GM04504 (cell line): ENCODE results near the gene ASCC3.
A peak's percentile ranks its signal among the peaks of the same experiment; 100 is the strongest.

Experiments
- DNase-seq: peaks from one replicate; pipeline ENCODE4 v3.0.0-alpha.2; 2012; ENCODE audit warnings: low read depth

The ASCC3 gene

DNA sequence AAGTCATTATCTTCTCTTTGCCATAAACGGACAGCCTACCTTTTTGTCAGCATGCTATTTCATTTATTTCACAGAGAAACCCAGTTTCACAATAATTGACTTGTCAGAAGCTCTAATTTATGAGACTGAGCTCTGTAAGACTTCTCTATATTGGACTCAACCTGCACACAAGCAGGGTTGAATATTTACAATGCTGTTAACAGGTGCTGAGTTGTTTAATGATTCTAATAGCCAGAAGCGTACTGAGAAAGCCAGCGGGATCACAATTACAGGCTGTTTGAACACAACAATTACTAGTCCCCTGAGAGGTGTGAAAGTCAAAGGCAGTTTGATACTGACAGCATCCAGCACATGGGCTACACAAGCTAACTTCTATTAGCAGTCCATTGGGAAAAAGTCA lies 288.2 kb downstream of the ASCC3 start:
- no peak for DNase-seq

DNA sequence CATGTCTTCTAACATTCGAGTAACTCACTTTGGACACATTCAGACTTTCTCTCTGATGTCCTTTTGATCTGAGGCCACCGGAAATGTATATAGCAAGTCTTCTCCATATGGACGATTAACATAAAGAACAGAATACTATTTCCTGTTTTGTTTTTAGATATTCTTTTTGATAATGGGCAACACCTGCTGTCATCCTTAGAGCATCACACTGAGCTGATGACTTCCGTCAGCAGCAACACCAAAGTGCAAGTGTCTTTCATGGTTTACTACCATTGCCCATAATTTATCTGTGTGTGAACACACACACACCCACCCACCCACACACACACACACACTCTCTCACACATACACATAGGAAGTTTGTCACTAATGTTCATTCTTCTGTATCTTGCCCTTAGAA lies 303.7 kb downstream of the ASCC3 start:
- no peak for DNase-seq

DNA sequence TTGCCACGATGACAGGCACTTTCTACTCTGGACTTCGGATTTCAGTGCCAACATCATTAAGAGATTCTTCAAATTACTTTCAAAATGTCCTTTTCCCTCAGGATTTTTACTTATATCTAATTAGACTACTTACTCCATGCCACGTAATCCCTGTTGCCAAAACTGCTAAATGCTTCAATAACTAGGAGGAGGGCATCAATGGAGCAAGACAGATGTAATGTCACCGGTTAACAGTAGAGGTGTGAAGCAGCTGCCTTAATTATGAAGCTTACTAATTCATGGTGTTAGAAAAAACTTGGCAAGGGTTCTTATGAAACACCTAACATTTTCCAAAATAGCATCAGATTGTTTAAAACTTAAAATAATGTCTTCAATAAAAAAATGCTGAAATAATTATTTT lies 305.2 kb downstream of the ASCC3 start:
- DNase-seq: no peak

DNA sequence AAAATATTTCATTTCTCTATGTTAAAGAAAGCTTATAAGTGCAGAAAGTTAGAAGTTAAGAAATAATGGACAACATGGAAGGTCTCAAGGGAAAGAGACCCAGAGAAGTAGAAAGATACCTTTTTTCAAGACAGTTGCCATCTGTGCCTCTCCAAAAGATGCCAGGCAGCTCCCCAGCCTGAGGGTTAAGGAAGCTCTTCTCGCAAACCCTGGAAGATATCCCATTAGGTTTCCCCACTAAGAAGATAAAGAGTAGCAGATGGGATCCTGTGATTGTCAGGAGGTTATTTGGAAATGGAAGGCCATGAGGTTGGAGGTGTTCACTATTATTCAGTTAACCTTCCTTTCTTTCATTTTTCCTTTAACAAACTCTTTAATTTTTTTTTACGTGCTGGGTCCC lies 306.3 kb downstream of the ASCC3 start:
- no peak for DNase-seq

DNA sequence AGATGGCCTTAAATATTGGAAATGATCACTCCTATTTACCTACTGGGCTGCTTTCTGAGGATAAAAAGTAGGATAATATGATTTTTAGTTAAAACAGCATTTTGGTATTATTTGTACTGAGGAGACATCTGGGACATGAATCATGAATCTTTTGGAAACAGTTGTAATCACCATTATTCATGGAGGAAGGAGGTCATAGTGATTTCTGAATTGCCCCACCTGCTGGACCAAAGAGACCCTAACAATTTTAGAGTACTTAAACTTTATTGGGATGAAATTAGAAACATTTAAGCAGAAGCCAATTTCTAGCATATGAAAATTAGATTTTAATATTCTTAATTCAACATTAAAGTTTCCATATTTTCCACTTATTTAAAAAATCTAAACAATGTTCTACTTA lies 308.0 kb downstream of the ASCC3 start:
- DNase-seq: no peak

DNA sequence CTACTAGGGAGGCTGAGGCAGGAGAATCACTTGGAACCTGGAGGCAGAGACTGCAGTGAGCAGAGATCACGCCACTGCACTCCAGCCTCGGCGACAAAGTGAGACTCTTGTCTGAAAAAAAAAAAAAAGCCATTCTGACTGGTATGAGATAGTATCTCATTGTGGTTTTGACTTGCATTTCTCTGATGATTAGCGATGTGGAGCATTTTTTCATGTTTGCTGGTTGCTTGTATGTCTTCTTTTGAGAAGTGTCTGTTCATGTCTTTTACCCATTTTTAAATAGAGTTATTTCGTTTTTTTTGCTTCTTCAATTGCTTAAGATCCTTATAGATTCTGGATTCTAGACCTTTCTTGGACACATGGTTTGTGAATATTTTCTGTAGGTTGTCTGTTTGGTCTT lies 312.9 kb downstream of the ASCC3 start:
- DNase-seq: no peak

DNA sequence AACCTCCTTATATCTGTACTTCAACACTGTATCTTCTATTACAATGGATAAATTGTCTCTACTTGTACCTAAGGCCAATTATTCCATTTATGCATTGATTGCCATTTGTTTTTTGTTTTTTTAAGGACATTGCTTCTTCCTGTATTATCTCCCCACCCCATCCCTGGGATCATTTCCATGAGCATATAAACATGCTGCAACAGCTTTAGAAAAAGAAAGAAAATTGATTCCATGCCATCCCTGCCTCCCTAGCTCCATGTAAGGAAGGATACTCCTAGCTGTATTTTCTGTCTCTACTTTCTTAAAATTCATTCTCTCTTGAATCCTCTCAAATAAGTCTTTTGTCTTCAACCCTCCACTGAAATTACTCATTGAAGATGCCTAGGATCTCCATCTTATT lies 314.6 kb downstream of the ASCC3 start:
- no peak for DNase-seq

DNA sequence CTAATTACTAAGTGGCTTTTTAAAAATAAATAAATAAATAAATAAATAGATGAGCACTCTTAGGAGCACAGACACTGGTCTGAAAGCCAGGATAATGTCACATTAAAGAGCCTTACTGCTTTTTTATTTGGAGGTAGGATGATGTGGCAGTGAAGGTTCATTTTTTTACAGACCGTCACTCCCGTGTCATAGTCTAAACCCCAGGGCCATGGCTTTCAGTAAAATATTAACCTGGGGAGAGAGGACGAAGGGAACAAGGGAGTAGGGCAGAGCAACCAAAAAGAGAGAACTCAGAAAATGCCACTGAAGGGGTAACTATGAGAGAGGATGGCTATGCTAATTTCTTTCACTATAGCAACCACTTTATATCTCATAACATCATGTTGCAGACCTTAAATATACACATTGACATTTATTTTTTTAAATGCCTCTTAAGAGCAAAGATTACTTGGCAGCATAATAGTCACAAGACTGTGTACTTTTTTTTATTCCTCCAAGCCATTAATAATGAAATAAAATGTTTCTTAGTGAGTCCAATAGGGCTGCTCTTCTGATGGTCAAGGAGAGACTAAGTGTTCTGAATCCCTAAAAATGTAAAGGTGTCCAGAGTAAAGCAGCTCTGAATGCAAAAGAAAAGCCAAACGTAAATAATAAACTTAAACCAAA lies 315.6 kb downstream of the ASCC3 start:
- no peak for DNase-seq

DNA sequence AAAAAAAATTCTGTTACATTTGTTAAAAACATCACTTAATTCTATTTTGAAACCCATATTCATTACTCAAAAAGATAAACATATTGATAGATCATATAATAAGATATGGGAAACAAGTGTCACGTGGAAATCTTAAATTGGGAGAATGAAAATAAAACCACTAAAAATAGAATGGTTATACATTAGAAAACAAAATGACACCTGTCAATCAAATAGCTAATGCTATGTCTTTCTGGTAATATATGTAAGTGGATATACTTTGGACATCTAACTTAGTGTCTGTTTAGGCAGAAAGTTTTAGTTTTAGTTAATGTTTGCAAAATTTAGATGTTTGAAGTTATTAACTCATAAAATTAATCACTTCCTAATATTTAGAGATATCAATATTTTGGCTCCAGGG lies 321.3 kb downstream of the ASCC3 start:
- DNase-seq: no peak

DNA sequence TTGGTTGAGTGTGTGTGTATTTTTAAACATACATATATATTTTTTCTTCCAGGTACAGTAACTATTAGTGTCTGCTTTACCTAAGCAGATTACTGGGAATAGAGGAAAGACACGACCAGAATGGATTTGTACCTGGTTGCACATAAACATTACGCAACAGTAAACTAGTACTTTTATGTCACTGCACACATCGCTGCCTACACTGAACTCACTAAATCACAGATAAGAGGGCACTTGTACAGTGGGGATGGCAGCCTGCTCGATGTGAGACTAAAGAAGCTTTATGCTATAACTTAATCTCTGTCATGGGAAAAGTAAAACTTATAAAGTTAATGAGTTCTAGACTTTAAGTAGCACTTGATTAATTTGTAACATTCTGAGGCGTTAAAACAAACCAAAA lies 326.9 kb downstream of the ASCC3 start:
- DNase-seq: no peak

DNA sequence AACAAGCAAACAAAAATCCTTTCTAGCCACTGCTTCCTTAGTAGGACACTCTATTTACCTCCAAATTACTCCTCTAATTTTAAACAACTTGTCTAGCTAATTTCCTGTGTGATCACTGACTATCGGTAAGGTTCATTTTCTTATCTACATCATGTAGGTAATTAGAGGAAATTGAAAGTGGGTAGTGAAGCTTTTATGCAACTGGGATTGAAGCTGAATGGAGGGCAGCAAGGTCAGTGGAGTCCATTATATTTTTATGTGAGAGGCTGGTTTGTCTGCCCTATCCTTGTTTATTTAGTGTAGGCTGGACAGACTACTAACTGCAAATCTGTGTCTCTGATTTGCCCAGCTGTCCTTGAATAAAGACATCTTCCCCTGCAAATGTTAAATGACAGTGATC lies 327.9 kb downstream of the ASCC3 start:
- DNase-seq: no peak

DNA sequence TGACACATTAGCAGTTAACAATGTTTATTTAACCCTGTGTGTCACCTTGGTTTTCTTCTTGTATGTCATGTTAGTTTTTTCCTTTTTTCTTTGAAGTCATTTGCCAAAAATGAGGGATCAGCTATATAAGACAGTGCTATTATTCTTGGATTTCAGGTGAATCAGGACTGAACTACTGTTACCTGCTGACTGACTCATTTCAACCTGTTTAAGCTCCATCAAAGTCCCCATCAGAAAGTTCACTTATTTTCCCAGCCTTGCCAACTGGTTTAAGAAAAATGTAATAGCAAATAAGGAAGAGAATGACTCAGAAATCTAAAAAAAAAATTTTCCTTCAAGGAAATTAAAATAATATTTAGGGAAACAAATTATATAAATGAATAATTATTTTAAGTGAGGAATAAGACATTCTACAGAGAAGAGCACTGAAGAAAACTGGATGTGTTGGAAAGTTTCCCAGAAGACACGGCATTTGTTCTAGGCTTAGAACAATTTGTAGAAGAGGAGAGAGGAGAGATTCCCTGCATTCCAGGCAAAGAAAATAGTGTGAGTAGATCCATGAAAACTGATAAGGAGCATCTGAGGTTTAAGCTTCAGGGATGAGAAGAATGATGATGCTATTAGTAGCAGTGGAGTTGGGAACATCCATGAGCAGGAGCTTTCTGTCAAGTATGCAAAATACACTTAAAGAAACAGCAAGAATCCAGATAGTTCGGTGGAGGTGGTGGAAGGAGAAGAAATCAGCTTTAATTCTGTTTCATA lies 331.5 kb downstream of the ASCC3 start:
- DNase-seq: no peak

DNA sequence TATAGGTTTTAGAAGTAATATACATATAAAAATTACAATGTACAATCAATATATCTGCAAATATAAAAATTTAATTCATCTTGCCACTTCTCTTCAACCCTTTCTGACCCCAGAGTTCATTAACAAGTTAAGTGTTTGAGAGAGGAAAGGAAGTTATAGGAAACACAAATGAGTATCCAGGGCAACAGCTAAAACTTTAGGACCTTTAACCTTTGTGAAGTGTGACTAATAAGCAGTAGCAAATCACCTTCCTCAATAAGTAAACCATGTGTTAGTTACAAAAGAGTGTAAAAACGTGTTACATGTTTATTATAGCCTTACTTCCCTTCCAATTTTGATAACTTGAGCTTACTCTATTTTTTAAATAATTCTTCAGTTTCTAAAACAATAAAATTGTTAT lies 343.0 kb downstream of the ASCC3 start:
- no peak for DNase-seq

DNA sequence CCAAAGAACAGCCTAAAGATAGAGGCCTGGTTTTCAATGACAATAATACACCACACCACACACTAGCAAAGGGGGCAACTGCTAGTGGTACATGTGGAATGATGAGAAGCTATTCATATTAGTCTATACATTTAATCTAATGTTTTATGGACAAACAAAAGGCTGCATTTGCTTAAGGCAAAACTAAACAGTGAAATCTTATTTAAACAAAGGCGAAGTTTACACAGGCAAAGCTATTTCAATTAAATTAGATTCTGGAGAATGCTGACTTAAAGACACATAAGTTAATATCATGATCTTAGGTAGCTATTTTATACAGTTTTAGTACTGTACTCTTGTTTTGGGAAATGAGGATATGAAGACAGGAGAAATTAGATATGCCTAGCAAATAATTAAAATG lies 362.5 kb downstream of the ASCC3 start:
- DNase-seq: no peak

DNA sequence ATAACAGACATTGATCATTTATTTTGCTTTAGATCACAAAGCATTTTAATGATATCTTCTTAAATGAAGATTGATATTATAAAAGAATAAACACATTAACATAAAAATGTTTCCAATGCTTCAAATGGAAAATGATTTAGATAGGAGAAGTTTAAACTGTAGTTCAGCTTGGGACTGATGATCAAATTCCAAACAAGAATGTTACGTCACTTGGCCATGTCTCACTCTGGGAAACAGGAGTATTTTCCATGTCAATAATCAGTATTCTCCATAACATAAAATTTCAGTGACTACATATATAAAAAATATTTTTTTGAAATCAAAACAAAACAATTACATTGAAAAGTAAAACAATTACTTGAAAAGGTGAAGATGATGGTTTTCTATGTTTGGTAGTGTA lies 363.5 kb downstream of the ASCC3 start:
- DNase-seq: no peak

DNA sequence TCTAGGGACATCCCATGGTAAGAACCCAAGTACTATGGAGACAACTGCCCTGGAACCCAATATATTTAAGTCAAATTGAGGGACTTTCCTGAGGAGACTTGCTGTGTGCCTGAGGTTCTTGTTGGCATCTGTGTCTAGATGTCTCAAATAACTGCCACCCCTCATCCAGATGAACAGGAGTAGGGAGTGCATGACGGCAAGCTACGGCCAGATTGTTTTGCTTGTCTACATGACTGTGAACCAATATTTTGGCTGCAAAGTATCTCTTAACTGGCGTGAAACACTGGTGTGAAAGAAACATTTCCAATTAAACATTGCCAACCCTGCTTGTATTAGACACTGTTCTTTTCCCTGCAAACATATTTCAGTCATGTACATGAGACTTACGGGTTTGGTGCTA lies 364.0 kb downstream of the ASCC3 start:
- no peak for DNase-seq

DNA sequence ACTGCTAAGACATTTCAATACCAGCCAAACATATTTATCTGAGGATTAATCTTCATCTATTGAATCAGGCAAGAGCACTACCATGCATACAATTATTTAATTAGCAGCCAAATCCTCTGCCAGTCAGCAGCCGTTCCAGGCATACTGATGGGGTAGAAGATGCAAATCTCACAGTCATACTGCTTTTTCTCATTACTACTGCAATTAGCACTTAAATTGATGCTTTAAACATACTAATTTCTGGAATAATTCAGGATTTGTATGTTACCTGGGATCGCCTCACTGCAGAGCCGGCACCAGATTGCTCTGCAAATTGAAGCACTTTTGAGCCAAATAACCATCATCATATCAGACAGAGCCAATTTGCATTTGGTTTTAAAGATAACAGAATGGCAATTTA lies 366.5 kb downstream of the ASCC3 start:
- no peak for DNase-seq

DNA sequence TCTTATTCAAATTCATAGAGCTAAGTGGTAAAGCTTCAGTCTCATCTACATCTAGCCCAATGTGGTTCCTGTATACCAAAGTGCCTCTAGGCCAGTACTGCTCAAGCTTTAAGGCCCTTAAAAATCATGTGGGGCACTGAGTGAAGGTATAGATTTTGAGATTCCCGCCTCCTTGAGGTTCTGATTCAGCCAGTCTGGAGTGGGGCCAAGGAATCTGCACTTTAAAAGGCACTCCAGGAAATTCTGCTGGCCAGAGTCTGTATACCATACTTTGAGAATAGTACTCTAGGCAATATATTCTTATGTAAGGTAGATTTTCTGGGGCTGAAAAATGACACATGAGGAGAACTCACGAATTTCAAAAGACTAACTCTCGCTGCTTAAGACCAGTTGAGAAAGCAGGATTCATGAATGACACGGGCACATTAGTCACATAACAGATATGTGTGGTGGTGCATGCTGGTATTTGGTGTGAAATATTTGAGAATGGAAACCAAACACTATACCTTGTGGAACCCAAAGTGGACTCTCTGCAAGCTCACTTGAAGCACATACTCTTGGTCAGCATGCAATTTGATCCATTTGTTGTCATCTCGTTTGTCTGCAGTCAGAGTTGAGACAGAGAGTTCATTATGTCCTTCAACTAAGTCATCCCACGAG lies 368.8 kb downstream of the ASCC3 start:
- no peak for DNase-seq

DNA sequence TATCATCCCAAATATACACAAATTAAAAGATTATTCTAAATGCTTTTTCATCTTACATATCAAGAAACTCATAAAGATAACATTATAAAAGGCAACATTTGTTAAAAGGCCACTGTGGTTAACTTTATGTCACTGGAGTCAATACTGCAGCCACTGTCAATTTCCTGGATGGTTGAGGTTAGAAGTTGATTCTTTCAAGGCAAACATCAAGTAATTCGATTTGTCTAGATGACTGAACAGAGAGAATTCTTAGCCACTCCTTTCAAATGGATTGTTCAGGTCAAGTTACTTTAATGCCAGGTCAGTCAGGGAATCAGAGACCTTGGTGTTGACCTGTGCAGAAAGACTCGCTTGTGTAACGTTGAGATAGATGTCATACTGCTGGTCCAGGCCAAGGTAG lies 372.0 kb downstream of the ASCC3 start:
- DNase-seq: no peak

DNA sequence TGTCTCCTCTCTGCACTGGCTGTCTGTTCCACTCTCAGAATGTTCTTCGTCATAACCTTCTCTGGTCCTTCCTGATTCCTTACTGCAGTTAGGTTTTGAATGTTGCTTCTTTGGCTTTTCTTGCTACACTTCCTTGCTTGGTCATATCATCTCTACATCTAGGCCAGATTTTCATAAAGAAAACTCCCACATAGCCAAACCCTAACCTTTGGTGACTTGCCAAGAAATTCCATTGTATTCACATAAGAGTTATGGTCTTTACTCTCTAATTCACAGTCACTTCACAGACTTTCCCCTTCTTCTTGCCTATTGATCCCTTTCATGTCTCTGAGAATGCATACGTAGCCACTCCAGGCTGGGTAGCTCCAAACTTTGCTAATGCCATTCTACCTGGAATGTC lies 374.5 kb downstream of the ASCC3 start:
- DNase-seq: no peak

DNA sequence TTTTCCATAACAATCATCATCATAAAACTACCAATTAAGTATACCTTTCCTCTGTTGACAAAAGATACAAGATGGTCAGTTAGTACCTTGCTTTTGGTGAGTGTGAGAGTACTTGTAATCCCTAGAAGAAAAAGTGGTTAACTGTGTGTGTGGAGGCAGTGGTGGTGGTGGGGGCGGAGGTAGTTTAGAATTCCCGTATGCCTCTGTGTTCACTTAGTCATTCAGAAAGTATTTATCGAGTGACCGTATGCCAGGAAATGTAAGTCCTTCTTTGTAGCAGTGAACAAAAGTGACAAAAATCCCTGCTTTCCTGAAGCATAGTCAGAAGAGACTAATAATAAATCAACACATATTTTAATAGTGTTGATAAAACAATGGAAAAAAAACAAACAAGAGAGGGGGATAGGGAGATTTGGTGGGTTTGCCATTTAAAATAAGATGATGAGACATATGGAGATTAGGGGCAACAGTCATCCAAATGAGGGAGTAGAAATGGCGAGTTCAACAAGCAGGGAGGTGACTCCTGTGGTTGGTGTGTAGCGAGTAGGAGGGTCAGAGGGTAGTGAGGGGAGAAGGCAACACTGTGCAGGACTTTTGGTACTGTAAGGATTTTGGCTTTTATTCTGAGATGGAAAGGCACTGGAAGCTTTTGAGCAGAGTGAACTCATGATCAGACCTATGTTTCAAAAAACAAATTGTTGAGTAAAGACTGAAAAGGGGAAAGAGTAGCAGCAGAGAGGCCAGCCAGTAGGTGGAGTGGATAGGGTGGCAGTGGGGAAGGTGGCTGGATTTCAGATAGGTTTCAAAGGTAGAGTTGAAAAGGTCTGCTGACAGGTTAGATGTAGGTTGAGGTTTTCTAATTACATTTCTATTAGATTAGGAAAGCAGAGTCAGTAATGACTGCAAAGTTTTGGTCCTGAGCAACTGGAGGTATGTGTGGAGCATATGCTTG lies 376.1 kb downstream of the ASCC3 start:
- peak; percentile 46 for DNase-seq

DNA sequence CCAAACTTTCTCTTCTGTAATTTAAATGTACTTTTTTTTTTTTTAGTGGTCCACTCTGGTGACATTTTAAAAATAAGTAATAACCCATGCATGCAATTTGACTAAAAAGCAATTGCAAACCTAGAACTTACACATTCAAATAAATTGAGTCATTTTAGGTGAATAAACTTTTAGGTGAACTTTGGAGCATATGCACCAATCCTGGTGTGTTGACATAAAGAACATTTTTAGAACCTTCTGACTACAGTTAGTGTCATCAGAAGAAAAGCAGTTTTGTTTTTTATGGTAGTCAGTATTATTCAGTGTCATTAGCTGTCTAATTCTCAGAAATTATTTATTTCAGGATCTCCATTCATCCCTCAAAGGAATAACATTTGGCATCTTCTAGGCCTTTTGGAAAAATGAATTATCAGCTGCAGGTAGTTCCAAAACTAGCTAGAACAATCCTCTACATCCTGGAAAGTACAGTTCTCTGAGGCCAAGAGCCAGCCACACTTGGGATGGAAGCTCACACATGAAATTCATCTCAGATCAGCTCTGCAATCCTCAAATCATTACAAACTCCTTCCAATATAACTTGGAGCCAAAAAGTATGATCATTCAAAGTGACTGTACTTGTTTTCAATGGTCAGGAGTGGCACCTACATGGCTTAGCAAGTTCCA lies 378.0 kb downstream of the ASCC3 start:
- no peak for DNase-seq
